Activated T-helper 17 cell treated with anti-CD3 and anti-CD28 coated beads, Interleukin-2, amount 50 U/mL, for 72 hours (primary cell): ENCODE measurements around the gene LCE1D. TPM values are rescaled to one million over a fixed set of nuclear protein-coding genes. Genes with fewer than 3 reads are reported as not detected.

Experiments used
- ATAC-seq: fragments of 150-1000 bp; cut with Tn5 transposase; replicated peaks from 2 replicates; pipeline ENCODE4 v1.10.0; 2021; ENCODE audit warnings: mild to moderate bottlenecking, moderate library complexity
- H3K27ac Mint-ChIP-seq: one replicate; pipeline ENCODE4 v1.8.0; 2022; ENCODE audit warnings: mixed read lengths
- H3K27me3 Mint-ChIP-seq: one replicate; pipeline ENCODE4 v1.8.0; 2022; ENCODE audit warnings: mixed read lengths
- H3K36me3 Mint-ChIP-seq: one replicate; pipeline ENCODE4 v1.8.0; 2022; ENCODE audit warnings: low read depth, mild to moderate bottlenecking, mixed read lengths
- H3K4me1 Mint-ChIP-seq: one replicate; pipeline ENCODE4 v1.8.0; 2022; ENCODE audit warnings: mixed read lengths
- H3K4me3 Mint-ChIP-seq: one replicate; pipeline ENCODE4 v1.8.0; 2022; ENCODE audit warnings: mild to moderate bottlenecking, mixed read lengths
- H3K9me3 Mint-ChIP-seq: one replicate; pipeline ENCODE4 v1.8.0; 2022; ENCODE audit warnings: mixed read lengths
- total RNA-seq, 2 donors: library from RNA; stranded (reverse); gene quantifications; one replicate each; pipeline ENCODE4 v1.2.3, GENCODE V29; 2022

Gene LCE1D
- total RNA-seq, 2 donors from 2014 or later: not detected

- Mint-ChIP-seq H3K36me3 (no peaks in the 10 kb centered on the region), H3K27me3 (peaks cover 36% of the 10 kb centered on the region), H3K9me3 (no peaks in the 10 kb centered on the region), H3K4me3 (no peak overlapping the region), H3K27ac (no peak overlapping the region), H3K4me1 (no peaks in the 10 kb centered on the region)
- no peak for ATAC-seq
These were observed 18.9 kb upstream of the LCE1D start for GRCh38 chr1:152777510-152778137.

DNA sequence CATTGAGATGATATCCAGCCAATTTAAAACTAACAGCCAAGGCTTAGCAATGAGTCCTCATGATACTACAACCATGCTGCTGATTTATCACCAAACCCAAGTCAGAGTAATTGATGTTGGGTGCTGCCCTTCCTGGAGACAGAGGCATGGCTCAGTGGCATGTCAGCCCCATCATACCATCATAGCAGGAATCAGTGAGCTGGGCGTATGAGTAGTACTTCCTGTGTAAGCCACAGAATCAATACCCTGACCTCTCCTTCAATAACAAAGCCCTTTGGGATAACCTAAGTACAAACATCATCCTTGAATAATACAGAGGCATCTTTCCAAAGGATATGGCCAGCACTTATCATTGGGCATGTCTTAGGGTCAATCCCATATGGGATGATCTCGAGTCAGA, 13.4 kb upstream of the LCE1D start:
- no peaks in the 10 kb centered on the region for H3K36me3 Mint-ChIP-seq
- ATAC-seq: peak; percentile 73
- H3K27ac Mint-ChIP-seq: no peak overlapping the region
- H3K27me3 Mint-ChIP-seq: peaks cover 46% of the 10 kb centered on the region
- no peak overlapping the region for H3K4me3 Mint-ChIP-seq
- no peaks in the 10 kb centered on the region for H3K9me3 Mint-ChIP-seq
- H3K4me1 Mint-ChIP-seq: no peaks in the 10 kb centered on the region

- no peak within 1 kb of the TSS for H3K27ac Mint-ChIP-seq
- peaks cover 47% of the 10 kb centered on the region for H3K27me3 Mint-ChIP-seq
- no peaks in the 10 kb centered on the region for H3K4me1 Mint-ChIP-seq
- ATAC-seq: no peak
- no peak within 1 kb of the TSS for H3K4me3 Mint-ChIP-seq
- no peaks in the 10 kb centered on the region for H3K9me3 Mint-ChIP-seq
- no peaks in the 10 kb centered on the region for H3K36me3 Mint-ChIP-seq
These were observed 10.4 kb upstream of the LCE1D start, which contains the start of gene LCE1E for GRCh38 chr1:152786077-152786476. Gene LCE1E, plus strand, starts transcription at chr1:152786257. Its CDS starts 1,043 bp downstream, at chr1:152787300.

DNA sequence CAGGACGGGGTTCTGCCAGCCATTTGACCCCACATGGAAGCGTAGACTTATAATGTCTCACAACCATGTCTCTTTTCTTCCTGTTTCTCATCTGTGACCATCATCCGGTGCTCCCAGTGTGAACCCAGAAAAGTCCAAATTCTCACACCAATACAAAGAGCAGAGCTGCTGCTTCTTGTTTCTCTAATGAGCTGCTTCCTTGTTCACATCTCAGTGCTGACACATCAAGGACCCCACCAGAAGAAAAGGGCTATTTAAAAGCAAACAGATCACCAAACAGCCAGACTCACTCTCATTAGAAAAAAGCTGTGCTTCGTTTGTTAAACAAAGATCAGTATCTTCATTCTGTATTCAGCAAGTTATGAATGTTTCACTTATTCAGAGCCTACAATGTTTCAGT, 835 bp upstream of the LCE1D start:
- H3K27ac Mint-ChIP-seq: no peak overlapping the region
- H3K36me3 Mint-ChIP-seq: no peaks in the 10 kb centered on the region
- no peak overlapping the region for H3K4me3 Mint-ChIP-seq
- no peaks in the 10 kb centered on the region for H3K9me3 Mint-ChIP-seq
- no peaks in the 10 kb centered on the region for H3K4me1 Mint-ChIP-seq
- no peak for ATAC-seq
- peaks cover 31% of the 10 kb centered on the region for H3K27me3 Mint-ChIP-seq

GRCh38 chr1:152801333-152801732, 4.8 kb downstream of the LCE1D start:
- Mint-ChIP-seq H3K27ac (no peak overlapping the region), H3K9me3 (no peaks in the 10 kb centered on the region), H3K27me3 (peaks cover 38% of the 10 kb centered on the region), H3K4me3 (no peak overlapping the region), H3K4me1 (no peaks in the 10 kb centered on the region), H3K36me3 (no peaks in the 10 kb centered on the region)
- no peak for ATAC-seq

DNA sequence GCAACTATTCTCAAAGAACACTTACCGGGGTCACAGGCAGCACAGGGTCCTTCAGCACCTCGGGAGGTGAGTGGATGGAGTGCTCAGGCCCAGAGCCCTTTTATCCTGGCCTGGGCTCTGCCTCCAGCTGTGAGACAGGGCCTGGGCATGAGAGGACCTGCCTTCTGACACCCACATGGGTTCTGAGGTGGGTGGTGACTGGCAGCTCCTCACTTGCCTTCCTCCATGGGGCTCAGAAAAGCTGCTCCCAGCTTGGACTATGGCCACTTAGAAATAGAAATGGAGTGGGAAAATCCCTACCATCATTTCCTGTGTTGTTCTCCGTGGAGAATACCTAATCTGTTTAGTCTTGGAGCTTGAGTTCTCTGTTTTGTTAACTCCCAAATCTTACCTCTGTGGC, 10.1 kb downstream of the LCE1D start, which contains the start of gene LCE1C:
LCE1C (minus strand) TSS at position 76 of the 400 bp plus-strand sequence. CDS start 1,173 bp downstream, outside the sequence.
- Mint-ChIP-seq H3K36me3 (no peaks in the 10 kb centered on the region), H3K4me1 (no peaks in the 10 kb centered on the region), H3K4me3 (no peak within 1 kb of the TSS), H3K9me3 (peaks cover 4% of the 10 kb centered on the region), H3K27ac (no peak within 1 kb of the TSS), H3K27me3 (peaks cover 23% of the 10 kb centered on the region)
- no peak for ATAC-seq

DNA sequence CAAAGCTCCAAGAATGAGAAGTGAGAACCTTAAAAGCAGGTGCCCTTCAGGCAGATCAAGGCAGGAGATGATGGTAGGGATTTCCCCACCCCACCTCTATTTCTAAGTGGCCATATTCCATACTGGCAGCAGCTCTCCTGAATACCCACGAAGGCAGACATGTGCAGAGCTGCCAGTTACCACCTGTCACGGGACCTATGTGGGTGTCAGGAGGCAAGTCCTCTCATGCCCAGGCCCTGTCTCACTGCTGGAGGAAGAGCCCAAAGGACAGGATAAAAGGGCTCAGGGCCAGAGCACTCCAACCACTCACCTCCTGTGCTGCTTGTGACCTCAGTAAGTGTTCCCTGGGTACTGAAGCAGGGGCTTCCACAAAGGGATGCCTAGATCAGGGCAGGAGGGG, 14.5 kb downstream of the LCE1D start:
- peaks cover 21% of the 10 kb centered on the region for H3K27me3 Mint-ChIP-seq
- no peak overlapping the region for H3K27ac Mint-ChIP-seq
- no peak for ATAC-seq
- no peaks in the 10 kb centered on the region for H3K36me3 Mint-ChIP-seq
- H3K4me3 Mint-ChIP-seq: no peak overlapping the region
- H3K4me1 Mint-ChIP-seq: no peaks in the 10 kb centered on the region
- peaks cover 4% of the 10 kb centered on the region for H3K9me3 Mint-ChIP-seq

GRCh38 chr1:152811671-152812070, 15.2 kb downstream of the LCE1D start, which contains the start of gene LCE1B:
Gene LCE1B, plus strand, starts transcription at chr1:152811971. Its CDS starts 476 bp downstream, at chr1:152812447.
- Mint-ChIP-seq H3K36me3 (no peaks in the 10 kb centered on the region), H3K27ac (no peak within 1 kb of the TSS), H3K4me3 (no peak within 1 kb of the TSS), H3K4me1 (no peaks in the 10 kb centered on the region), H3K27me3 (peaks cover 21% of the 10 kb centered on the region), H3K9me3 (peaks cover 4% of the 10 kb centered on the region)
- ATAC-seq: no peak

GRCh38 chr1:152817309-152817708, 20.8 kb downstream of the LCE1D start:
- Mint-ChIP-seq H3K9me3 (no peaks in the 10 kb centered on the region), H3K4me3 (no peak overlapping the region), H3K4me1 (no peaks in the 10 kb centered on the region), H3K27ac (no peak overlapping the region), H3K36me3 (no peaks in the 10 kb centered on the region), H3K27me3 (peaks cover 21% of the 10 kb centered on the region)
- ATAC-seq: no peak

- no peaks in the 10 kb centered on the region for H3K36me3 Mint-ChIP-seq
- no peak for ATAC-seq
- peaks cover 4% of the 10 kb centered on the region for H3K4me1 Mint-ChIP-seq
- no peaks in the 10 kb centered on the region for H3K9me3 Mint-ChIP-seq
- no peak overlapping the region for H3K27ac Mint-ChIP-seq
- H3K4me3 Mint-ChIP-seq: no peak overlapping the region
- H3K27me3 Mint-ChIP-seq: peaks cover 30% of the 10 kb centered on the region
These were observed 26.8 kb downstream of the LCE1D start for GRCh38 chr1:152823294-152823693.

GRCh38 chr1:152824964-152825363, 28.4 kb downstream of the LCE1D start:
- no peaks in the 10 kb centered on the region for H3K36me3 Mint-ChIP-seq
- no peak overlapping the region for H3K4me3 Mint-ChIP-seq
- no peaks in the 10 kb centered on the region for H3K9me3 Mint-ChIP-seq
- peaks cover 4% of the 10 kb centered on the region for H3K4me1 Mint-ChIP-seq
- H3K27me3 Mint-ChIP-seq: peaks cover 46% of the 10 kb centered on the region
- no peak overlapping the region for H3K27ac Mint-ChIP-seq
- no peak for ATAC-seq

DNA sequence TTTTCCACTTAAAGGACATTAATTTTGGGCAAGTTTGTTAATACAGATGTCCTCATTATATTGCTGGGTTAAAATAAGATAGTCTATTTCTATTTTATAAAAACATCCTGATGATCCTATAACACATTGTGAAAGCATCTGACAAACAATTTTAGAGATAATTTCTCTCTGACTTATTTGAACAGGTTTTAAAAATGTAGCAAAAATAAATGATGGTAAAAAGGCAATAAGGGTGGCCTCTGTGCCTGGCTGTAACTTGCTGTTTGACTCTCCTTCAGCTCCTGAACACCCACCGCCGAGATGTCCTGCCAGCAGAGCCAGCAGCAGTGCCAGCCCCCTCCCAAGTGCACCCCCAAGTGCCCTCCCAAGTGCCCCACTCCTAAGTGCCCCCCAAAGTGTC, 30.7 kb downstream of the LCE1D start, which contains the start of gene LCE1A:
LCE1A (plus strand) TSS at position 301 of the 400 bp plus-strand sequence; CDS start at position 301, 0 bp downstream.
- H3K4me1 Mint-ChIP-seq: peaks cover 4% of the 10 kb centered on the region
- no peaks in the 10 kb centered on the region for H3K36me3 Mint-ChIP-seq
- peaks cover 50% of the 10 kb centered on the region for H3K27me3 Mint-ChIP-seq
- H3K27ac Mint-ChIP-seq: no peak within 1 kb of the TSS
- no peak for ATAC-seq
- no peak within 1 kb of the TSS for H3K4me3 Mint-ChIP-seq
- no peaks in the 10 kb centered on the region for H3K9me3 Mint-ChIP-seq

DNA sequence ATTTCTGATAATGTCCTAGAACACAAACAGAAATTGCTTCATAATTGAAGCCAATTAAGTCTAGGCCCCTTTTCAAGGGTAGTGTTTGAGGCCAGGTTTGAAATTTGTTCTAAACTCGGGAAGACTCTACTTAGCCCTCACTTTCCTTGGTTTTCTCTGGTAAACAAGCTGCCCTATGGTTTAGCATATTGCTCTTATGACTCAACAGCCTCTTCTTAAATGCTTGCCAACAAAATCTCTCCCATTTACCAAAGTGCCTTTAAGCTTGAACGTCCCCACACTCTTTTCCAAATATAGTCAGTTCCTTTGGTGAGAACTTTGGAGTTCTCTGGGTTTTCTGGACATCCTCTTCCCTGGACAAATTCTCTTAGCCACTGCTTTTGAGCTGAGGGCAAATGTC, 40.3 kb downstream of the LCE1D start:
- no peaks in the 10 kb centered on the region for H3K36me3 Mint-ChIP-seq
- no peak overlapping the region for H3K27ac Mint-ChIP-seq
- peaks cover 6% of the 10 kb centered on the region for H3K27me3 Mint-ChIP-seq
- H3K4me3 Mint-ChIP-seq: no peak overlapping the region
- no peak for ATAC-seq
- H3K9me3 Mint-ChIP-seq: no peaks in the 10 kb centered on the region
- no peaks in the 10 kb centered on the region for H3K4me1 Mint-ChIP-seq

DNA sequence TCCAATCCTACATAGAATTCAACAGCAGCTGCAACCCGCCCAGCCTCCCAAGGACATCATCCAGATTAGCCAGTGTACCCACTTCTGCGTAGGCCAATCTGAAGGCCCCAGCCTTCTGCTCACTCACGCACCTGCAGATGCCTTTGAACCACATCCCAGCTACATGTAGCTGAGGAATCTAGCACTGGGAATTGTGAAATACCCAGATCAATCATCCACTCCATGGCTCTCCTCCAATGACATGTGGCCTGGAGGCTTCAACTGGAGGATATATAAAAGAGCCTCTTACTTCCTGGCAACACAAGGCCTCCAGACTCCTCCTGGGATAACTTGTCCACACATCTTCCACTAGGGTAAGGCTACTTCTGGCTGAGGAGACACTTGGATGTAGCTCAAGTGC, 46.0 kb downstream of the LCE1D start, which contains the start of gene LCE6A:
LCE6A (plus strand) TSS at position 301 of the 400 bp plus-strand sequence. CDS start 665 bp downstream, outside the sequence.
- H3K36me3 Mint-ChIP-seq: no peaks in the 10 kb centered on the region
- H3K9me3 Mint-ChIP-seq: no peaks in the 10 kb centered on the region
- no peak for ATAC-seq
- H3K4me3 Mint-ChIP-seq: no peak within 1 kb of the TSS
- H3K27ac Mint-ChIP-seq: no peak within 1 kb of the TSS
- peaks cover 10% of the 10 kb centered on the region for H3K27me3 Mint-ChIP-seq
- no peaks in the 10 kb centered on the region for H3K4me1 Mint-ChIP-seq
